Stimulated activated CD8-positive, alpha-beta memory T cell treated with anti-CD3 and anti-CD28 coated beads, Interleukin-15, amount 100 ng/mL, for 1 hour (primary cell): ENCODE results near the gene GPR160.

Source experiments
- DNase-seq: peaks from one replicate; pipeline ENCODE4 v3.0.0-alpha.2; 2020; ENCODE audit warnings: low read depth

Gene GPR160

DNA sequence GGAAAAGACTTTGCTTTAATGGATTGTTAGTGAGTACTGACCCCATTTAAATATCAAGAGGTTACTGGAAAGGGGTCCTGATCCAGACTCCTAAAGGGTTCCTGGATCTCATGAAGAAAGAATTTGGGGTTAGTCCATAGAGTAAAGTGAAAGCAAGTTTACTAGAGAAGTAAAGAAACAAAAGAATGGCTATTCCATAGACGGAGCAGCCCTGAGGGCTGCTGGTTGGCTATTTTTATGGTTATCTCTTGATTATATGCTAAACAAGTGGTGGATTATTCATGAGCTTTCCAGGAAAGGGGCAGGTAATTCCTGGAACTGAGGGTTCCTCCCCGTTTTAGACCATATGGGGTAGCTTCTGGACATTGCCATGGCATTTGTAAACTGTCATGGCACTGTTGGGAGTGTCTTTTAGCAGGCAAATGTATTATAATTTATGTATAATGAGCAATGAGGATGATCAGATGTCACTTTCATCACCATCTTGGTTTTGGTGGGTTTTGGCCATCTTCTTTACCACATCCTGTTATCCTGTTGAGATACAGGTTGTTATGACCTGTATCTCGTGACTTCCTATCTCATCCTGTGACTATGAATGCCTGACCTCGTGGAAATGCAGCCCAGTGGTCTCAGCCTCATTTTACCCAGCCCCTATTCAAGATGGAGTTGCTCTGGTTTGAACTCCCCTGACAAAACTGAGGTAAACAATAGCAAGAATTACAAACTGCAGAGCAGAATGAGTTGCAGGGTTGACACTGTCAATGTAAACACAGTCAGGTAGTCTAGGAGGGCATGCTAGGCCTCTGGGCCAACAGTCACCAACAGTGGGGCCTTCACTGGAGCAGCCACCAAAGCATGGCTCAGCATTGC is 10.3 kb upstream of the GPR160 start:
- DNase-seq = no peak

- DNase-seq = no peak
Observed at GRCh38 chr3:170033489-170033888, 4.3 kb upstream of the GPR160 start.

DNA sequence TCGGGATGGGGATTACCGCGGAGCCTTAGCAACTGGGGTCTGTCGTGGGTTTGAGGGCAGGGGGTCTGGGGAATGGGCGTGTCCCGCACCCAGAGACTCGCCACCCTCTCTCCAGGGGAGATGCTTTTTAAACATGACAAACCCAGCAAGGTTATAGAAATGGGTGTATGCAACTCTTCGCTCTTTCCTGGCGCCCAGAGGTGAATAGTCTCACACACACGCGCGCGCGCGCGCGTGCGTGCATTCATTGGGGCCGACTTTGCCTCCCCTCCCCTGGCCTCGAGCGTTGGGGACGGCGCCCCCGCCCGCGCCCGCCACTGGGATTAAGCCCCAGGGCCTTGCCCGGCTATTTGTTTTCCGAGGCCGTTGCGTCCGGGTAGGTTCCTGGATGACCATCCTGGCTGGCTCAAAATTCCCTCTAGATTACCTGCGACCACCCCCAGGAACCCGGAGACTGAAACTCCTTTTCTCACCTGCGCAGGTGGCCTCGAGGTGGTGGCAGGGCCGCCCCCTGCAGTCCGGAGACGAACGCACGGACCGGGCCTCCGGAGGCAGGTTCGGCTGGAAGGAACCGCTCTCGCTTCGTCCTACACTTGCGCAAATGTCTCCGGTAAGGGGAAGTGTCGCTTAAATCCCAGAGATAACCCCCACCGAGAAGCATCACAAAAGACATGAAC is 777 bp downstream of the GPR160 start:
- DNase-seq = no peak

DNA sequence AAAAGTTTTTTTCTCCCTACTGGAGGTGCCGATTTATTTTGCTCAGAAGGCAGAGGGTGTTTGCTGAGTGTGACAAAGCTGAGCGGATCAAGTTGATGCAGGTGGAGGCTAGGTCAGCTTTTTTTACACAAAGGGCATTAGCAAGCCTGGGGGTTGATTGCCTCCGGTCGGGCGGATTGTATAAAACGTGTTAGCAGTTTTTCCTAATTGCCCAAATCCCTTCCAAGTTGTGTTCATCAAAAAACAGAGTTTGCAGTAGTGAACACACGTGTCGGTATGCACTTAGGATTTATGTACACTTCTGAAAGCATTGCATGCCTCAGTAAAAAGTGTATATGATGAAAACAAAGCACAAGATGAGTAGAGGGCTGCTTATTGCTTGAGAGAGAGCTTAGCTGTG is 2.6 kb downstream of the GPR160 start:
- no peak for DNase-seq

DNA sequence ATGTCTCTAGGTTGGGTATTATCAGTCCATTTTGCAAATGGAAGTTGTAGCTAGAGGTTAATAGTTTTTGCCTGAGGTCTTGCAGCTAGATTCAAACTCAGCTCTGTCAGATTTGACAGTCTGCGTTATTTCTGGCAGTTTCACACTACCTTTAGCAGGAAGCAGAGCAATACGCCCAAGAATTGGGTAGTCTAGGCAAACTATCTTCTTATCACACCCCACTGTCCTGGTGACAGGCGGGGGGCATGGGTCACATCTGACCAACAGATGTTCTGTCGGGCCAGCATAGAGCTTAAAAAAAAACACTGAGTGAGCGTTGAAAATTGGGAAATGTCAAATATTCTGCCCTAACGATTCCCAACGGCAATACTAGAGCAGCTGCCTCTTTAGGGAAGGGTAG is 5.7 kb downstream of the GPR160 start:
- no peak for DNase-seq

DNA sequence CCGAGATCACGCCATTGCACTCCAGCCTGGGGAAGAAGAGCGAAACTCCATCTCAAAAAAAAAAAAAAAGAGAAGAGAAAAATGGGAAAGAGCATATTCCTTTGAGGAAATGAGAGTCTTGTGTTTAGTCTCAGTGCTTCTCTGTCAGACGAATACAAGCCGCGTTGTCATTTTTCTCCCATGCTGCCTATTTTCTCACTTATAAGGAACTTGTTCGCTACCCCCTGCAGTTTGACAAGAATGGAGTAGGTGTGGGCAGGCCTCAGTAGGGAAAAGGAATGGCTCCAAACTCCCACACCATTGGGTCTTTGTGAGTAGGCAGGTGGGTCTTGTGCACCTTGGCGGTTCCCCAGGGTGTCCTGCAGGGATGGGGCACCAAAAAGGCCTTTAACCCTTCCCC is 6.5 kb downstream of the GPR160 start:
- DNase-seq = no peak

DNA sequence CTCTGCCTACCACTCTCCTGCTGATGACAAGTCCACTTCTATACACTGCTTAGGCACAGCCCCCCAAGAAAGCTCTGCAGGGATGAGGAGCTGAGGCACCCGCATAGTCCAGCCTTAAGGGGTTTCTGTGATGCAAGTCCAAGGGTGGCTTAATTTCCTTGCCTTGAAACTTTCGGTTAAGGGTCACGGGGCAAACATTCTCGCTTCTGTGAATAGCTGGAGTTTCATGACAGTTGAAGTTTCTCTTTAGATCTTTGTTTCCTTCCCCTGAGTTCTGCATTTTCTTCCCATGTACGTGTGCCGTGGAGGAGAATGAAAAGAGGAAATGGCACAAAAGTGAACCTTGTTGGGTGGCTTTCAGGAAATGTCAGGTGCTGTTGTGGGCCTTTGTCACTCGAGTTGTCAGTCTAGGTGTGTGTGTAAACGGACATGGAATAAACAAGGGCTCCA is 7.0 kb downstream of the GPR160 start:
- DNase-seq = no peak

GRCh38 chr3:170046269-170047132 is 8.7 kb downstream of the GPR160 start:
- no peak for DNase-seq

DNA sequence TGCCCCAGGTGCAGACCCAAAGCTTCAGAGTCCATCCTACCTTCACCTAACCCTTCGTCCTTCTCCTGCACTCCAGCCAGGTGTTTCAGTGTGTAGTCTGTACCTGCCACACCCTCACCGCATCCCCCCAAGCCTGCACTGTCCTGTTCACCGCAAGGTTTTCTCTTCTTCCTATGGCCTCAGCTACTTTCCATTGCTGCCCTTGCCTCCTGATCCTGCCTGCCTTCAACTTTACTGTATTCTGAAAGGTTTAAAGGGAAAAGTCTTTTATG is 9.3 kb downstream of the GPR160 start:
- no peak for DNase-seq

- no peak for DNase-seq
Observed at GRCh38 chr3:170049146-170050000, 11.6 kb downstream of the GPR160 start.

DNA sequence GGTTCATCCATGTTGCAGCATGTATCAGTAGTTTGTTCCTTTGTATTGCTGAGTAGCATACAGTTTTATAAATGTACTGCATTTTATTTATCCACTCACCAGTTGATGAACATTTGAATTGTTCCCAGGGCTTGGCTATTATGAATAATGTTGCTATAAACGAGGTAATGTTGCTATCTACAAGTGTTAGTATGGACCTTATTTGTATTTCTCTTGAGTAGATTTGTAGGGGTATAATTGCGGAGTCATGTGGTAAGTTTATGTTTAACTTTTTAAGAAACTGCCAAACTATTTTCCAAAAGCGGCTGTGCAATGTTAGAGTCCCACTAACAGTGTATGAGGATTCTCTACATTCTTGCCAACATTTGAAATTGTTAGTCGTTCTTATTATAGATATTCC is 13.0 kb downstream of the GPR160 start:
- no peak for DNase-seq

DNA sequence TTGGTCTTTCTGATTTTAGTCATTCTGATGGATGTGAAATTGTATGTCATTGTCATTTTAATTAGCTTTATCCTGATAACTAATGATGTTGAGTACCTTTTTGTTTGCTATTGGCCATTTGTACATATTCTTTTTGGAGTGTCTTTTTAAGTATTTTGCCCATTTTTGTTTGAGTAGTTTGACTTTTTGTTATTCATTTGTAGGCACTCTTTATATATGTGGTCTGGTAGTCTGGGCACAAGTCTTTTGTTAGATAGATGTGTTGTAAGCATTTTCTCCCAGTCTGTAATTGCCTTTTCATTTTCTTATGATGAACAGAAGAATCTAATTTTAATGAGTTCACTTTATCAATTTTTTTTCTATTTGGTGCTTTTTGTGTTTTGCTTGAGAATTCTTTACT is 14.6 kb downstream of the GPR160 start:
- DNase-seq = no peak

DNA sequence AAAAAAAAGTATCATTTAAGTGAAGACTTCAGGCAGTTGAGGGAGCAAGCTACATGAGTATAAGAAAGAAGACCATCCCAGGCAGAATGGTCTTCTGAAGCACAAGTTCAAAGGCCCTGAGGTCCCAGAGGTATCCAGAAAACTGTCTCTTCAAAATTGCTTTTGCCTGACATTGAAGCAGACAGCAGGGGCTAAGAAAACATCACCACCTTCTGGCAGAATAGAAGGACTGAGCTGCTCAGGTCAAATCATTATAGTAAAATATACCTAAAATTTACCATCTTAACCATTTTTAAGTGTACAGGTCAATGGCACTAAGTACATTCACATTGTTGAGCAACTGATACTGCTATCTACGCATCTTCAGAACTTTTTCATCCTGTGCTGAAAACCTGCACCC is 16.4 kb downstream of the GPR160 start:
- no peak for DNase-seq

- no peak for DNase-seq
Observed at GRCh38 chr3:170055209-170055608, 17.4 kb downstream of the GPR160 start.

DNA sequence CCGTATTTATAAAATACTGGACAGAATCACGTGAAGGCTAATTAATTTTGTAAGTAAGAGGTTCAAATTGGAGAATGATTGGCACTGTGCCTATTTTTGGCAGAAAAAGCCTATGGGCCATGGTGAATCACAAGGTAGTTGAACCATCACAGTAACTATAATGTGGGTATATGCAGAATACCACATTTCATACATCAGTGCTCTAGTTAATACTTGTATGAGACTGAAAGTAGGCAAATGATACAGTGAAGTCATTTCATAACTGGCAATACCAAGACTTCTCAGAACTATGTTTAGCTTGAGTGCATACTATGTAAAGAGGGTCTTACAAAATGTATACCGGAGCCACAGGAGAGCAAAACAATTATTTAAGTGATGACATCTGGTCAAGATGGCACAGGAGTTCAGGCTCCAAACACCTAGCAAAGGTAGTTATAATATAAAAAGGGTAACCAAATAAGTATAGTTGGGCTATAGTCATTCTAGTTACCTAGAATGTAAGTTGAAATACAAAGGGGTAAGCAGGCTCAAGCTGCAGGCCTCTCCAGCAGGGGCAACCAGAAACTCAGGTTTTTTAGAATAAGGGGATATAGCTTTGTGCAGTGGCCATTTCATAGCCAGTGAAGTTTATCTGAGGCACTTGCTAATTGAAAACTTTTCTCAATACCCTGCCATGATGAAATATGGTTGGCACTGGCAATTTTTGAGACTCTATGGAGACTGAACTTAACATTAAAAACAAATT is 19.1 kb downstream of the GPR160 start:
- DNase-seq = no peak

DNA sequence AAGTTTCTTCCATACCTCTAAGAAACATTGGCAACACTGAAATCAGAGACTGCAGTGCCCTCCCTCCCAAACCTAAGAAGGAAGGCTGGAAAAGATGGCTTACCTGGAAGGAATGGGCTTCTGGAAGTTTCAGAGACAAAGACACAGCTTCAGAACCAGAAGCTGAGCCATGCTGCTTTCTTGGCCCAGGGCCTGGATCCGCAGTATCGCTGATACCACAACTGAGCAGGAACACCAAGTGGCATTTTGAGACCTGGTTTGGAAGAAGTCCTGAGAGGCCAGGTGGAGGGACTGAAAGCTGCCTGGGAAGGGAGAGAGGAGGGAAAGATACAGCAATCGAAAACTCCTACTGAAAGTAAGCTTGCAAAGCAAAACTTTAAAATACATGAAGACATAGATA is 19.8 kb downstream of the GPR160 start:
- DNase-seq = no peak

DNA sequence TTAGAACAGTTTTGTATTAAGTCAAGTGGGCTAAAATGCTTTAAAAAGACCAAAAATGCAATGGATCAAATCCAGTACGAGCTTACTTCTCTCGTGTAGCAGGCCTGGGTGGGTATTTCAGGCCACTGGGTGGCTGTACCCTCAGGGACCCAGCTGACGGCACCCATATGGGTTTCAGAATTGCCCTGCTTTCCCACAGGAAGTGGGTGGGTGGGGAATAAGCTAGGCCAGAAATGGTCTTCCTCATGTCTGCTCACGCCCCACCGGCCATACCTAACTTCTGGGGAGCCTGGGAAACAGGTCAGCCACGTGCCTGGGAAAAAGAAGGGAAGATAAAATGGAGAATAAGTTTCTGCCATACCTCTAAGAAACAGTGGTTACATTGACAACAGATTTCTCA is 20.3 kb downstream of the GPR160 start:
- no peak for DNase-seq

DNA sequence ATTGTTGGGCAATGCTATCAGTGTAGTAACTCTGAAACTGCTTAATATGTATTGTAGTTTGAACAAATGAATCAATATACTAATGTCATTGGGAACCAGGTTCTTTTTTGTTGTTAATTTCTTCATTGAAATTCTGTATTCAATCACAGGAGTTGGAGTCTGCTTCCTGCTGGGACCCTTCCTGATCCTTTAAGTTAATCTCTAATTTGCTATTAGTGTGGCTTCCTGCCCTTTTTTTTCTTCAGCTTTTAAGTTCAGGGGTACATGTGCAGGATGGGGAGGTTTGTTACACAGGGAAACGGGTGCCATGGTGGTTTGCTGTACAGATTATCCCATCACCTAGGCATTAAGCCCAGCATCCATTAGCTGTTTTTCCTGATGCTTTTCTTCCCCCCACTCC is 21.7 kb downstream of the GPR160 start:
- DNase-seq = no peak

DNA sequence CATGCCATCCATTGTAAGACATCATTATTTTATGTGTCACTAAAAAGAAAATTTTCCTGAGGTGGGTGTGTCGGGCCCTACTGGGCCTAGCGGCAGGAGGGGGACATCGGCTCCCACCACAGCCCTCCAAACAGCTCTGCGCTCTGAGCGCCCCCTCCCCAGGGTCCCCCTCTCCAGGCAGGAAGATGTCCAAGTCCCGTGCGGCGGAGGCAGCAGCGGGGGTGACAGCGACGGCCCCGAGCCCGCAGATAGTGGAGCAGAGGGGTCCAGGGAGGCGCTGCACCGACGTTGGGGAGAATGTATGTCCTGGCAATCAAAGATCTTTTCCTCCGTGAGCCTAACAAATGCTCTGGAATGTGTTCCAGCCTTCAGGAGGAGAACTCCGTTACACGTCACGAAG is 24.3 kb downstream of the GPR160 start:
- no peak for DNase-seq

GRCh38 chr3:170062769-170063168 is 25.0 kb downstream of the GPR160 start:
- no peak for DNase-seq

- no peak for DNase-seq
Observed at GRCh38 chr3:170063691-170064090, 25.9 kb downstream of the GPR160 start.
